IMR-90 (cell line): Measurements from ENCODE around the gene COL5A2.

Experiments used
- CHD1 ChIP-seq: IDR thresholded peaks from 2 replicates; pipeline ENCODE4 v1.6.1; 2012; ENCODE audit warnings: low read depth, low read length, improper control_type of control experiment
- CTCF ChIP-seq: conservative IDR thresholded peaks from 2 replicates; pipeline ENCODE4 v1.5.1; 2012; ENCODE audit warnings: mild to moderate bottlenecking, low read depth, low read length, improper control_type of control experiment
- NFE2L2 ChIP-seq: fragments of 150-350 bp; IDR thresholded peaks from 2 replicates; pipeline ENCODE4 v1.6.1; 2016; ENCODE audit warnings: low read depth, mild to moderate bottlenecking, low read length
- POLR2A ChIP-seq: IDR thresholded peaks from 2 replicates; pipeline ENCODE4 v1.6.1; 2012; ENCODE audit warnings: mild to moderate bottlenecking, low read depth, low read length
- RAD21 ChIP-seq: IDR thresholded peaks from 2 replicates; pipeline ENCODE4 v1.6.1; 2012; ENCODE audit warnings: low read length, improper control_type of control experiment
- RCOR1 ChIP-seq: IDR thresholded peaks from 2 replicates; pipeline ENCODE4 v1.6.1; 2012; ENCODE audit warnings: mild to moderate bottlenecking, low read length, improper control_type of control experiment; ENCODE audit not compliant: insufficient replicate concordance
- TF ChIP-seq, protein P1 (sequence below): fragments of 150-350 bp; IDR thresholded peaks from 2 replicates; pipeline ENCODE4 v1.6.1; 2016; ENCODE audit warnings: low read depth, mild to moderate bottlenecking, low read length, moderate library complexity, borderline replicate concordance

DNA sequence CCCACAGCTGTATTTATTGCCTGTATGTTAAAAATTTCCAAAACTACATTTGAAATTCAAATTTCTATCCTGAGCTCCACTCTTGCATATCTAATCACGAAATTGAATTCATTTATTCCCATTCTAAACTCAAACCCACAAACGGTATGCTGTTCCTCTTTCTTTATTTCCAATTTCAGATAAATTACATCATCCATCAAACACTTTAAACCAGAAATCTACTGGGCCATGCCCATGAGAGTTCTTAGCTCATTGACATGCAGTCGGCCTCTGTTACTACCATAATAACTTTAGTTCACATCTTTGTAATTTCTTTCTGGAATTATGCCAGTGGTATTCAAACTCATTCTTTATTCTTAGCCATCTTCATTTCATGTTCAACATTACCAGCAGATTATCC lies 105.1 kb downstream of the COL5A2 start:
- TF ChIP-seq CTCF (no peak), NFE2L2 (no peak), RCOR1 (no peak), POLR2A (no peak), RAD21 (no peak), CHD1 (no peak)
- TF ChIP-seq, protein P1, sequence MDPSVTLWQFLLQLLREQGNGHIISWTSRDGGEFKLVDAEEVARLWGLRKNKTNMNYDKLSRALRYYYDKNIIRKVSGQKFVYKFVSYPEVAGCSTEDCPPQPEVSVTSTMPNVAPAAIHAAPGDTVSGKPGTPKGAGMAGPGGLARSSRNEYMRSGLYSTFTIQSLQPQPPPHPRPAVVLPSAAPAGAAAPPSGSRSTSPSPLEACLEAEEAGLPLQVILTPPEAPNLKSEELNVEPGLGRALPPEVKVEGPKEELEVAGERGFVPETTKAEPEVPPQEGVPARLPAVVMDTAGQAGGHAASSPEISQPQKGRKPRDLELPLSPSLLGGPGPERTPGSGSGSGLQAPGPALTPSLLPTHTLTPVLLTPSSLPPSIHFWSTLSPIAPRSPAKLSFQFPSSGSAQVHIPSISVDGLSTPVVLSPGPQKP: no peak
